HG02870 (cell line): ENCODE measurements around the gene CNNM4.

Experiments used
- ATAC-seq: cut with Tn5 transposase; IDR thresholded peaks from one replicate; pipeline ENCODE4 v1.9.1; 2021; ENCODE audit warnings: mild to moderate bottlenecking, moderate library complexity; ENCODE audit not compliant: unreplicated experiment

CNNM4 gene

DNA sequence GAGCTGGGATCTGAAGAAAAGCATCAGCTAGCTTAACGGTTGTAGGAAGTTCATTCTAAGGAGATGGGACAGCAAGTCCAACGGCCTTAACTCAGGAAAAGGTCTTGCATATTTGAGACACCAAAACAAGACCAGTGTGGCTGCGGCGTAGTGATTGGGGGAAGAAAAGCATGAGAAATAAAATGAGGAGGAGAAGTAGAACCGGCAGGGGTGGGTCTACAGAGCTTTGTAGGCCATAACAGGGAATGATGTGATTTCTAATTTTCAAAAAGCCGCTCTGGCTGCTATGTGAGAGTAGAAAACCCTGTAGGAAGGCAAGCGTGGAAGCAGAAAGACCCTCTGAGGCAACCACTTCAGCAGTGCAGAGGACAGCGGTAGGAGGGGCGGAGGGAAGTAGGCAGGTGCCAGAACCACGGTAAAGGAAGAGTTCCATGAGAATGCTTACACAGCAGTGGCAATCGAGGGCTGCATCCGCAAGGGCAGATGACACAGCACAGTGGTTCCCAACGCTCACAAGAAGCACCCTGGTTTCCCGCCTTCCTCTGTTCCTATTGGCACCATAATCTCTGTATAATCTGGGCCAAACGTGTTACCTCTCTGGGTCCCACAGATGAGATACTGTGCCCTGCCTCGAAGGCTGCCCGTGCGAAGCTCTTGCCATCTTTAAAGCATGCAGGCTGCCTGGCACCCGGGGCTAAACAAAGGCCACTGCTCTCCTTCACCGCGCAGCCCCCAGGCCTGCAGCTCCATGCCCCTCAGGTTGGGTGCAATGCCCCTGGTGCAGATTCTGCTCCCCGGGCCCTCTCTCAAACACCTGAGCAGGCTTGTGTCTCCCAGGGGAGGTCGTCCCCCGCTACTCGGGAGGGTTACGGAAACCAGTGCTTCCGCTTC is 96.3 kb downstream of the CNNM4 start:
- no peak for ATAC-seq

DNA sequence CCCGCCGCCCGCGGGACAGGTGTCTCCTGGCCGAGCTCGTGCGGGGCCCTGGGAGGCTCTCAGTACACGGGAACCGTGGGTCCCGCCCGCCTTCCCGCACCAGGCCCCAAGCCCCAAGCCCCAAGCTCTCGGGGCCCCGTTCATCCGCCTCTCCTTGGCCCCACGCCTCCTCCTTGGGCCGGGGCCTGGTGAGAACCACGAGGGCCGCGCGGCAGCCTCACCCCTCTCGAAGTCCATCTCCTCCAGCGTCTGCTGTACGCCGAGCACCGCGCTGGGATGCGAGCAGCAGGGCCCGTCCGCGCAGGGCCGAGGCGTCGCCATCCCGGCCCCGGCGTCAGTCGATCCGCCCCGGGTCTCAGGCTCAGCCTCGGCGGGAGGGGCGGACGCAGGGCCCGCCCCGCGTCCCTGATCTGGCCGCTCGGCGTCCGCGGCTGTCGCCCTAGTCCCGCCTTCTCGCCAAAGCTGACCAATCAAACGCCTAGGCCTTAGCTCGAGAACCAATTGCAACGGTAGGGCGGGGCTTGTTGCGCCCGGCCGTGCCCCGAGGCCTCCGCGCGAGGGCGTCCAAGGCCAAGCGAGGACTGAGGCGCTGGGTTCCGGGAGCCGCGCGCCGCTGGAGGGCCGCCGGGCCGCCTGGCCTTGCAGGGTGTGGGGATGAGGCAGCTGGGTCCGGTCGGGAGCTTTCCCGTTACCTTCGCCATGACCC is 97.1 kb downstream of the CNNM4 start, which contains the start of gene ANKRD39:
Gene ANKRD39, minus strand, starts transcription at position 350 of the 706 bp plus-strand sequence. Its CDS starts 29 bp downstream, at position 321.
- ATAC-seq: peak; percentile 89

DNA sequence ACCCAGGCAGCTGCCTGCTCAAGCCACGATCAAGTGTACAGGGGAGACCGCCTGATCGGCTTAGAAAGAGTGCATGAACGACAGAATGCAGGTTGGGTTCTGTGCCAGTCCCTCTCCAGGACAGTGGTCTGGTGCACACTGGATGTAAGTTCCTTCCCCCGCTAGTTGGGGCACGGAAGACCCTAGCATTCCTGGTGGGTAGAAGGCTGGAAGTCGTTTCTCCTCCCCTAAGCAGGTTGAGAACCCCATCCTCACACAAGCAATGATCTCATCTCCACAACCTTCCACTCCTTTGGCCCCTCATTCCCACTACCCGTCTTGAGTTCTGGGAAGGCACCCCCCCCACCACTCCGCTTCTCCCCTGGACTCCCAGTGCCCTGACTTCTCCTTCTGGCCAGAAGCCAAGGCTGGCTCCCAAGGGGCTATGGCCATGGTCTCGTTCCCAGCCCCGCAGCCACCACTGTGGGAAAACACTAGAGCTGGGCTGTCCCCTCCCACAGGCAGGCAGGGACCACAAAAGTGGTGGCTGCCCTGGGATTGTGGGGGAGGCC is 98.5 kb downstream of the CNNM4 start:
- no peak for ATAC-seq

DNA sequence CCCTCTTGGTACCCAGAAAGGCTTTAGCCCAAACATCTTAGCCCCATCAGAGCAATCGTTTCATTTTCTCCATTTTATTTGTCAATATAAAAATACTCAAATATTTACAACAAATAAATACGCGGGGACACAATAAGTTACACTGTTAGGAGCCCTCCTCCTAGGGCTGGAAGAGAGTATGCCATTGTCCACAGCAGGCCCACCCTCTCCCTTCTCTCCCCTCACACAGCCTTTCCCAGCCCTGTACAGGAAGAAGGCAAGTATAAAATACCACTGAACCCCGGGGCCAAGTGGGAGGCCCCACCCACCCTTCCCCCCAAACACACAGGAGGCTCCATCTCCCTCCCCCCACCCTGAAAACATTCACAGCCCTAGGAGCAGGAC is 99.0 kb downstream of the CNNM4 start:
- no peak for ATAC-seq

DNA sequence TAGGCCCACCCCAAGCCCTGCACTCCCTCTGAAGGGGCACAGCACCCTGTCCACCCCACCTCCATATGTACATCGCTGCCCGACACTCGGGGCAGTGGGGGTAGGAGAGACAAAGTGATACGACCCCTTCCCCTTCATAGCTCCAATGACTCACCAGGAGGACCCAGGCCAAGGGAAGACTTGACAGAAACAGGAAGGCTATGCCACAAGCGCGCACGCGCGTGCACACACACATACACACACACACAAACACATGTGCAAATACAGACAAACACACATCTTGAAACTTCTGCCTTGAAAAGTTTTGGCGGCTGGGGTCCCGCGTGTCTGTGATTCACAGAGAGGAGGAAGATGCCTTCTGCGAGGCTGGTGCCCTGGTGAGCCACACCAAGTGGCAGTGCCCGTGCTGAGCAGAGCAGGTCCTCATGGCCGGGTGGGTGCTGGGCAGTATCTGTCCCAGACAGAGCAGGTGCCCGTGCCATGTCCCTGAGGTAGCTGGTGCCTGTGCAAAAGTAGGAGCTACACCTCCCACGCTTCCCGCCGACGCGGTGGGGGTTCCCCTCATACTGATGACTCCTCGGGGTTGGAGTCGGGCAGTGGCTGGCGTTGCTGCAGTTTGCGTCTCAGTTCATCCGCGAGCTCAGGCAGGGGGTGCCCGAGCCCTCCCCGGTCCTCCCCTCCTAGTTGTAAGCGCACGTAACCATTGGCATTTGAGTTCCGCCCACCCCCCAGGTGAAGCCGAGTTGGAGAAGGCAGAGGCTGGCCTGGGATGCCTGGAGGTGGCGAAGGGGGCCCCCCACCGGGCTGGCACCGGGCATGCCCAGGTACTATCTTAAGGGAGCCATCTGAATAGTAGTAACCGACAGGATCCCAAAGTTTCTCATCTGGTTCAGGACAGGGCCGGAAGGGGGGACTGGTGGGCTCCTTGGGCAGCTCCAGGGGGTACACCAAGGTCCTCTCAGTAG is 99.6 kb downstream of the CNNM4 start:
- ATAC-seq: no peak

DNA sequence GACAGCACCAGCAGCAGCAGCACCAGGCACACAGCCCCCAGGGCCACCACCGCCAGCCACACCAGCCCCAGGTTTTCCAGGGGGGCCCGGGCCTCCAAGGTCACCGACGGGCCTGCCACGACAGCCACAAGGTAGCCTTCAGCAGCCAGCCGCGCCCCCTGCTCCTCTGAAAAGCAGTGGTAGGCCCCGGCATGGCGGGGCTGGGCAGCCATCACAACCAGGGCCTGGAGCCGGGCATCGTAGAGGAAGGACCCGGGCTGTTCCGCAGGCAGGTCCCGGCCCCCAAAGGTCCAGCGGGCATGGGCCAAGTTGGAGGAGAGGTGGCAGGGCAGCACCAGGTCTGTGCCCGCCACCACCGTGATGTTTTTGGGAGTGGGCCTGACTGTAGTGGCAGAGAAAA is 100.4 kb downstream of the CNNM4 start:
- ATAC-seq: no peak
